Tibial artery (tissue), 4 donors: ENCODE measurements around the gene MYO3B.

Source experiments
- DNase-seq, 2 donors: peaks; one replicate each; pipeline ENCODE4 v3.0.0-alpha.2; 2019
- H3K27ac ChIP-seq, 2 donors: fragments of 200-600 bp; sonication (generic) in 1 of 2; 1 replicate in 1 of 2; 2 replicates in 1 of 2; pipeline ENCODE4 v1.5.1; 2018 to 2019; ENCODE audit warnings: mild to moderate bottlenecking in 1 of 2
- H3K27me3 ChIP-seq, 2 donors: fragments of 200-600 bp; sonication (generic) in 1 of 2; one replicate each; pipeline versions ENCODE4 v1.5.1 to v1.6.0; 2016 to 2019
- H3K36me3 ChIP-seq, 3 donors: fragments of 200-600 bp; sonication (generic) in 2 of 3; one replicate each; pipeline ENCODE4 v1.5.1; 2016 to 2019; ENCODE audit warnings: mild to moderate bottlenecking in 2 of 3
- H3K4me1 ChIP-seq, 4 donors: fragments of 200-600 bp; sonication (generic) in 2 of 4; 1 replicate in 3 of 4; 2 replicates in 1 of 4; pipeline ENCODE4 v1.5.1; 2016 to 2019
- H3K4me3 ChIP-seq, 2 donors: fragments of 200-600 bp; sonication (generic) in 1 of 2; 1 replicate in 1 of 2; 2 replicates in 1 of 2; pipeline ENCODE4 v1.5.1; 2018 to 2019; ENCODE audit warnings: mild to moderate bottlenecking in 2 of 2
- H3K9me3 ChIP-seq, 3 donors: fragments of 200-600 bp; sonication (generic) in 1 of 3; one replicate each; pipeline ENCODE4 v1.5.1; 2016 to 2019
- intact Hi-C: fragments of 100-400 bp; cut with DNase I; formaldehyde crosslinking; loops from one replicate; pipeline ENCODE4 v1.15.0; 2023; ENCODE audit warnings: low total_unique reads
- TF ChIP-seq, protein P1 (sequence below), 2 experiments: fragments of 200-600 bp in 1 of 2; fragments of 450-650 bp in 1 of 2; IDR thresholded peaks; one replicate each; pipeline ENCODE4 v1.5.1; 2017 to 2019; ENCODE audit warnings: antibody characterized with exemption in 2 of 2, mild to moderate bottlenecking in 1 of 2, moderate library complexity in 1 of 2

The MYO3B gene

DNA sequence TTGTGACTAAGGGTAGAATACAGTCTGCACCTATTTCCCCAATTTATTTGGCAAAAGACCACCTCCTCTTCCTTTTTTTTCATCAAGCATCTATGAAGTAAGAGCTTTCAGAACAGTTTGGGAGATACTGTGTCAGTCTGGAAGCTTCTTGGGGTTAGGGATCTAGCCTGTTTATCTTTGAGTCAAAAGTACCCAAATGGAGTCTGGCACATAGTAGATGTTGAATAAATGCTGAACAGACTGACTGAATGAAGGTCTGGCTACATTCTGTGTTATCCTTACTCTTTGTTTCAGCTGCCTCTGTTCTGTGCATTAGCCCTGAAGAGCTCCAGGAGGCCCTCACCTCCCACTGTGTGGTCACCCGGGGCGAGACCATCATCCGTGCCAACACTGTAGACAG, 223.2 kb downstream of the MYO3B start:
- Histone ChIP-seq H3K27ac (no peak overlapping the region), H3K36me3 (no peaks in the 10 kb centered on the region), H3K4me3 (no peak overlapping the region), H3K4me1 (no peaks in the 10 kb centered on the region), H3K9me3 (no peaks in the 10 kb centered on the region), H3K27me3 (no peaks in the 10 kb centered on the region)
- intact Hi-C loops = loop anchor here (10.0 kb wide), 1 partner anchor 314 kb away; the partner anchor contains the start of gene SP5
- no peak for DNase-seq
- TF ChIP-seq, protein P1, sequence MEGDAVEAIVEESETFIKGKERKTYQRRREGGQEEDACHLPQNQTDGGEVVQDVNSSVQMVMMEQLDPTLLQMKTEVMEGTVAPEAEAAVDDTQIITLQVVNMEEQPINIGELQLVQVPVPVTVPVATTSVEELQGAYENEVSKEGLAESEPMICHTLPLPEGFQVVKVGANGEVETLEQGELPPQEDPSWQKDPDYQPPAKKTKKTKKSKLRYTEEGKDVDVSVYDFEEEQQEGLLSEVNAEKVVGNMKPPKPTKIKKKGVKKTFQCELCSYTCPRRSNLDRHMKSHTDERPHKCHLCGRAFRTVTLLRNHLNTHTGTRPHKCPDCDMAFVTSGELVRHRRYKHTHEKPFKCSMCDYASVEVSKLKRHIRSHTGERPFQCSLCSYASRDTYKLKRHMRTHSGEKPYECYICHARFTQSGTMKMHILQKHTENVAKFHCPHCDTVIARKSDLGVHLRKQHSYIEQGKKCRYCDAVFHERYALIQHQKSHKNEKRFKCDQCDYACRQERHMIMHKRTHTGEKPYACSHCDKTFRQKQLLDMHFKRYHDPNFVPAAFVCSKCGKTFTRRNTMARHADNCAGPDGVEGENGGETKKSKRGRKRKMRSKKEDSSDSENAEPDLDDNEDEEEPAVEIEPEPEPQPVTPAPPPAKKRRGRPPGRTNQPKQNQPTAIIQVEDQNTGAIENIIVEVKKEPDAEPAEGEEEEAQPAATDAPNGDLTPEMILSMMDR (IDR thresholded peaks at IDR 0.05) = no peak

DNA sequence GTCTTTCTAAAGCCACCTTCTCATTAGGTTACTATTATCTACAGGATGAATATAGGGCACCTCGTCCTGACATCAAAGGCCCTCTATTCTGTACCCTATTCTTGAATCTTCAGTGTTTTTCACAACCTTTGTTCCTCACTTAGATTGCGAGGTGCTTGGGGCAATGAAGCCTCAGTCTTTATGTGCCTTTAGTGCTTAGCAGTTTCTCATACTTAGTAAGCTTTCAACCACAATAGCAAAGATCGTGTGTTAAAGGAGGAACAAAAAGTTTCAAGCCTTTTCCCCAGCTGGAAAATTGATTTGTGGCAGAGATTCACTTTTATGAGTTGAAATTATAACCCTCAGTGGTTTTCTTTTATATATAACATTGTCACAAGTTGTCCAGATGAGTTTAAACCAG, 226.9 kb downstream of the MYO3B start:
- no peak overlapping the region for H3K27ac ChIP-seq
- TF ChIP-seq, protein P1 (IDR thresholded peaks at IDR 0.05) = no peak
- H3K4me3 ChIP-seq = no peak overlapping the region
- intact Hi-C loops = loop anchor here (10.0 kb wide), 1 partner anchor 310 kb away; the partner anchor contains the start of gene SP5
- DNase-seq = no peak
- H3K36me3 ChIP-seq = no peaks in the 10 kb centered on the region
- no peaks in the 10 kb centered on the region for H3K9me3 ChIP-seq
- peaks cover 0 to 12% (median 1%) of the 10 kb centered on the region in 4 donors for H3K4me1 ChIP-seq
- no peaks in the 10 kb centered on the region for H3K27me3 ChIP-seq

DNA sequence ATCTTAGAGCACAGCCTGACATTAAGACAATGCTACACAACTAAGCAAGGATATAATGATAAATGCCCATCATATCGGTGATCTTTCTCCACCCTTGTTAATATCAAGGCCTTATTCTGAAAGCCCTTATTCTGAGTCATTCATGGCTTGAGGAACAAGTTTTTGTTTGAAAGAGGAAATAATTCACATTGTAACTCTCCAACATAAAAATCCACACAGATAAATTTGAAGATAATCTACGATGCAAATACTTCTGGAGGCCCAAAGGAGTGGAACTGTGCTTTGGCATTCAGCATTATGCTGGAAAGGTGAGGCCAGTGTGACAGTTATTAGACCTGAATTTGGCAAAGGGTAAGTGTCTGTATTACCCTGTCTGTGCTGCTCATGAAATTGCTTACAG, 227.4 kb downstream of the MYO3B start:
- Histone ChIP-seq H3K9me3 (no peaks in the 10 kb centered on the region), H3K4me1 (peaks cover 0 to 12% (median 1%) of the 10 kb centered on the region in 4 donors), H3K36me3 (no peaks in the 10 kb centered on the region), H3K27me3 (no peaks in the 10 kb centered on the region), H3K27ac (no peak overlapping the region), H3K4me3 (no peak overlapping the region)
- no peak for DNase-seq
- intact Hi-C loops = loop anchor here (10.0 kb wide), 1 partner anchor 309 kb away; the partner anchor contains the start of gene SP5
- TF ChIP-seq, protein P1 (IDR thresholded peaks at IDR 0.05) = no peak

DNA sequence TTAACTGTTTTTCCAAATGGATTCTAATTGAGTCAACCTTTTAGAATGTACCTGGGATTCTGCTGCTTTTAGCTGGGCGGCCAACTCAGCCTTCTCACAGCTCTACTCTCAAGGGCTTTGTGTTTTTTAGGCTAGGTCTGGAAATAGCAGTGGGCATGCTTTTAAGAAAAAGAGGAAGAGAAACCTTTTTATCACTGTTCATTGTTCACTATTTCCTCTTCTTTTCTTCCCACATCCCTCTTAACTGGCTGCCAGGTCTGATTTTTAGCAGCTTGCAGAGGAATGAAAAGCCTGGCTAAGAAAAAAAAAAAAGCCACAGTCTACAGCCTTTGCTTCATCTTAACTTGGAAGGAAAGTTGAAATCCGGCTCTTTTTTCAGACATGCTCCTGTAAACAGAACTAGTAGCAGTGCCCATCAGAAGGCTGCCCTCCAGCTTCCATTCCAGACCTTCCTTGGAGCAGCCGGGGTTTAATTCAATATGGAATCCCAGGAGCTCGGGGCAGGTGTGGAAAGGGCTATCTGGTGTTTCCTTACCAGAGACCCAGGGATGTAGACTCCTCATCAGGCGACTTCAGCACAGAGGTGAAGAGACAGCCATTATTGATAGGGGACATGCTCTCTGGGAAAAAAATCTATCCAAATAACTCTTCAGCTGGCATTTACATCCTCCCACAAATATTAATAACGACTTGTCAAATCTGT, 230.7 kb downstream of the MYO3B start:
- Histone ChIP-seq H3K4me1 (peaks cover 0 to 12% (median 1%) of the 10 kb centered on the region in 4 donors), H3K27me3 (no peaks in the 10 kb centered on the region), H3K4me3 (no peak overlapping the region), H3K36me3 (no peaks in the 10 kb centered on the region), H3K27ac (no peak overlapping the region), H3K9me3 (no peaks in the 10 kb centered on the region)
- DNase-seq = no peak
- intact Hi-C loops = loop anchor here (10.0 kb wide), 1 partner anchor 306 kb away; the partner anchor contains the start of gene SP5
- TF ChIP-seq, protein P1 (IDR thresholded peaks at IDR 0.05) = no peak

DNA sequence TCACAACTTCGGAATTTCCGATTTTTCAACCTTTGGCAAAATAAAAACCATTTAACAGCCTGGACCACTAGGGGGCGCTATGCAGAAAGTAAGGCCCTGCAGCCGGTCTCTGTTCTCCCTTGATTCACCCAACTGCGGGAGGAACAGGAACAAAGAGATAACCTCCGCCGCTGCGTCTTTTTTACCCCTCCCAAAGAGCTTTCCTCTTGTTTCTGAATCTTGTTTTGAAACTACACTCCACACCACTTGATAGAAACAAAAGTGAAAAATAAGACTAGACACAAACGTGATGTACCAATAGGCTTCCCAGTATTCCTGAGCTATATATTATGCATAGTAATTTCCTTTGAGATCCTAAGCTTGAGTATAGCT, 231.2 kb downstream of the MYO3B start:
- Histone ChIP-seq H3K9me3 (no peaks in the 10 kb centered on the region), H3K4me3 (no peak overlapping the region), H3K27me3 (no peaks in the 10 kb centered on the region), H3K4me1 (peaks cover 0 to 12% (median 1%) of the 10 kb centered on the region in 4 donors), H3K36me3 (no peaks in the 10 kb centered on the region), H3K27ac (no peak overlapping the region)
- TF ChIP-seq, protein P1 (IDR thresholded peaks at IDR 0.05) = peak; percentile 75 to 79
- intact Hi-C loops = loop anchor here (10.0 kb wide), 1 partner anchor 306 kb away; the partner anchor contains the start of gene SP5
- peak; percentile 69 to 70 for DNase-seq
